Activated B cell treated with CpG ODN at 0.5 μM for 24 hours (primary cell): Measurements from ENCODE around the gene ANKS1A. TPM values are rescaled to one million over a fixed set of nuclear protein-coding genes. Genes with fewer than 3 reads are reported as not detected.

Experiments
- ATAC-seq: fragments of 200-7000 bp; cut with Tn5 transposase; one replicate; pipeline ENCODE4 v1.10.0; 2021; ENCODE audit warnings: low read depth, mild to moderate bottlenecking, moderate library complexity
- CTCF ChIA-PET: fragments of 350-600 bp; sonication (Branson Sonifier 250); formaldehyde crosslinking; loops from one replicate; lab custom pipeline; 2021; ENCODE audit warnings: antibody characterized with exemption; lab: Charles Lee
- POLR2A ChIA-PET: fragments of 350-600 bp; sonication (Branson Sonifier 250); formaldehyde crosslinking; loops from one replicate; lab custom pipeline; 2021; ENCODE audit warnings: antibody characterized with exemption; lab: Charles Lee
- DNase-seq: peaks from one replicate; pipeline ENCODE4 v3.0.0; 2022
- H3K27ac Mint-ChIP-seq: one replicate; pipeline ENCODE4 v1.8.0; 2020; ENCODE audit warnings: mixed read lengths
- H3K27me3 Mint-ChIP-seq: one replicate; pipeline ENCODE4 v1.8.0; 2021; ENCODE audit warnings: mixed read lengths
- H3K36me3 Mint-ChIP-seq: one replicate; pipeline ENCODE4 v1.8.0; 2021; ENCODE audit warnings: low read depth, mixed read lengths
- H3K4me1 Mint-ChIP-seq: one replicate; pipeline ENCODE4 v1.8.0; 2021; ENCODE audit warnings: mixed read lengths
- H3K4me3 Mint-ChIP-seq: one replicate; pipeline ENCODE4 v1.8.0; 2020; ENCODE audit warnings: mild to moderate bottlenecking, mixed read lengths
- H3K9me3 Mint-ChIP-seq: one replicate; pipeline ENCODE4 v1.8.0; 2020; ENCODE audit warnings: mixed read lengths
- CTCF ChIP-seq: fragments of 200-600 bp; IDR thresholded peaks from one replicate; pipeline ENCODE4 v1.8.0; 2022; ENCODE audit warnings: antibody characterized with exemption, mild to moderate bottlenecking
- intact Hi-C: fragments of 100-400 bp; cut with micrococcal nuclease; formaldehyde crosslinking; loops from one replicate; pipeline ENCODE4 v1.15.1; 2024
- total RNA-seq: library from RNA; stranded (reverse); gene quantifications from 2 replicates; pipeline ENCODE4 v1.2.3, GENCODE V29; 2022

The ANKS1A gene
- total RNA-seq, 1 donor from 2014 or later, result 12.6 TPM

- Mint-ChIP-seq H3K9me3 (no peaks in the 10 kb centered on the region), H3K36me3 (peaks cover 52% of the 10 kb centered on the region), H3K27ac (no peak overlapping the region), H3K4me3 (no peak overlapping the region), H3K27me3 (no peaks in the 10 kb centered on the region), H3K4me1 (no peaks in the 10 kb centered on the region)
- no peak for TF ChIP-seq CTCF
- ChIA-PET POLR2A (no interaction called here), CTCF (no interaction called here)
- ATAC-seq (no peak), DNase-seq (no peak)
- intact Hi-C loops, result no loop called here
Observed at GRCh38 chr6:35077713-35078105, 188.7 kb downstream of the ANKS1A start.

- DNase-seq (no peak), ATAC-seq (no peak)
- no peaks in the 10 kb centered on the region for H3K27me3 Mint-ChIP-seq
- TF ChIP-seq CTCF, result no peak
- H3K27ac Mint-ChIP-seq, result no peak overlapping the region
- intact Hi-C loops, result no loop called here
- POLR2A ChIA-PET, result no interaction called here
- CTCF ChIA-PET, result no interaction called here
- no peaks in the 10 kb centered on the region for H3K9me3 Mint-ChIP-seq
- no peaks in the 10 kb centered on the region for H3K4me1 Mint-ChIP-seq
- peaks cover 49% of the 10 kb centered on the region for H3K36me3 Mint-ChIP-seq
- no peak overlapping the region for H3K4me3 Mint-ChIP-seq
Observed at GRCh38 chr6:35078226-35078850, 189.3 kb downstream of the ANKS1A start.

GRCh38 chr6:35078896-35079295 lies 189.8 kb downstream of the ANKS1A start:
- Mint-ChIP-seq H3K4me1 (no peaks in the 10 kb centered on the region), H3K4me3 (no peak overlapping the region), H3K9me3 (no peaks in the 10 kb centered on the region), H3K27me3 (no peaks in the 10 kb centered on the region), H3K36me3 (peaks cover 51% of the 10 kb centered on the region), H3K27ac (no peak overlapping the region)
- no peak for DNase-seq
- ATAC-seq, result no peak
- intact Hi-C loops, result no loop called here
- TF ChIP-seq CTCF, result no peak
- ChIA-PET POLR2A (no interaction called here), CTCF (no interaction called here)

- intact Hi-C loops, result no loop called here
- no peak for ATAC-seq
- Mint-ChIP-seq H3K4me1 (no peaks in the 10 kb centered on the region), H3K4me3 (no peak overlapping the region), H3K27ac (no peak overlapping the region), H3K27me3 (no peaks in the 10 kb centered on the region), H3K36me3 (peaks cover 50% of the 10 kb centered on the region), H3K9me3 (no peaks in the 10 kb centered on the region)
- peak; percentile 5 for DNase-seq
- ChIA-PET POLR2A (no interaction called here), CTCF (no interaction called here)
- no peak for TF ChIP-seq CTCF
Observed at GRCh38 chr6:35079311-35080000, 190.4 kb downstream of the ANKS1A start.

- H3K9me3 Mint-ChIP-seq, result no peaks in the 10 kb centered on the region
- POLR2A ChIA-PET, result no interaction called here
- DNase-seq (no peak), ATAC-seq (no peak)
- intact Hi-C loops, result no loop called here
- no peak overlapping the region for H3K4me3 Mint-ChIP-seq
- peaks cover 54% of the 10 kb centered on the region for H3K36me3 Mint-ChIP-seq
- CTCF ChIA-PET, result no interaction called here
- H3K4me1 Mint-ChIP-seq, result no peaks in the 10 kb centered on the region
- H3K27ac Mint-ChIP-seq, result no peak overlapping the region
- TF ChIP-seq CTCF, result no peak
- H3K27me3 Mint-ChIP-seq, result no peaks in the 10 kb centered on the region
Observed at GRCh38 chr6:35080016-35080680, 191.1 kb downstream of the ANKS1A start.
